Embryonic facial prominence (tissue), 1 donor: ENCODE data around the gene KLHL17.
"Not testable (repeated sequence)": the region's sequence is repeated elsewhere in the genome, so short reads cannot be mapped to it uniquely, and the experiment has no call there.

Experiments
- DNase-seq: peaks from one replicate; pipeline ENCODE4 v3.0.0-alpha.2; 2016; ENCODE audit errors: extremely low spot score

KLHL17 gene

DNA sequence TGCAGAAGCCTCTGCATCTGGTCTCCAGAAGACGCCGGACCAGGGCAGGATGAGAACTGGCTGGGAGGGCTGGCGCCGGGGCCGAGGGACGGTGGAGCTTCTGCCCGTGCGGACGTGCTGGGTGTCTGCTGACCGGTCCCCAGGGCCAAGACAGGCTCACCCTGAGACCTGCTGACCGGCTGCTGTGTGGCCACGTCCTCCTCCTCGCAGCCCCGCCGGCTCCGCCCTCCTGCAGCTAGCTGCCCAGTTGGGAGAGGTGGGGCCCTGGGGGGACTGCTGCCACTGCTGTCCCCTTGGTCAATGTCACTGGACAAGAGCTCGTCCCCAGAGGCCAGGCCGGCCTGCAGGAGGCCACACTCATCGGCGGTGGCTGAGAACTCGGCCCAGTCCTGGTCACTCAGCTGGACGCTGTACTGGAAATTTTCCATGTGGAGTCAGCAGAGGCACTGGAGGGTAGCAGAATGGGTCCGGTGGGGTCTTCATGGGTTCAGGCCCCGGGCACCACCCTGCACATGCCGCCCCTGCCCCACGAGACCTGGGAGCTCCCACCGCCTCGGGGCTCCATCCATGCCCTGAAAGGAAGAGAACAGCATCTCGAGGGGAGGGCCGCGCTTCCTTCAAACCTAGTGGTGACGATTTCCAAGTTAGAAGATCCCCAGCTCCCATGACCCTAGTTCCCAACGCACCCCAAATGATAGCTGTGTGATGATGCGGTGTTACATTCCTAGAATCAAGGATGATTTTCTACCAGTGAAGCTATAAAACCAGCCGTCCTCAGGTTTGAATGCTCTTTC, 20.4 kb downstream of the KLHL17 start:
- DNase-seq: no peak

DNA sequence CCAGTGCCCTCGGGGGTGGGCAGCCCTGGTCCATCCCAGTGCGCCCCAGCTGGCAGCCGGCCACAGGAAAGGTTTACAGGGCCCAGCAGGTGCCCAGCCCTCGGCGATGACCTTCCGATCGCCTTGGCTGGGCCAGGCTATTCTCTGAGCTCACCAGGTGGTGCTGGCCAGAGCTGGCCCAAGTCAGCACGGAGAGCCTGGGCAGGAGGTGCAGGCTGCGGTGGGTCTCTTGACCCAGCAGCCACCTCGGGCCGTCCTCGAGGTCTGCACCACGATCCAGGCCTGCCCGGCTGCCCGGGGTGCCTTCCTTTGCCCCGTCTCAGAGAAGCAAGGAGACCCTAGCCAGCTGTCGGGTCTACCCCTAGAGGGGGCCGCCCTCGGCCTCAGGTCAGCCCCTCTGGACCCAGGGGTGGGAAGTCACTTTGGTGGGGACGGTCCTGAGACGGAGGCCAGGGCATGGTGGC, 21.1 kb downstream of the KLHL17 start:
- no peak for DNase-seq

DNA sequence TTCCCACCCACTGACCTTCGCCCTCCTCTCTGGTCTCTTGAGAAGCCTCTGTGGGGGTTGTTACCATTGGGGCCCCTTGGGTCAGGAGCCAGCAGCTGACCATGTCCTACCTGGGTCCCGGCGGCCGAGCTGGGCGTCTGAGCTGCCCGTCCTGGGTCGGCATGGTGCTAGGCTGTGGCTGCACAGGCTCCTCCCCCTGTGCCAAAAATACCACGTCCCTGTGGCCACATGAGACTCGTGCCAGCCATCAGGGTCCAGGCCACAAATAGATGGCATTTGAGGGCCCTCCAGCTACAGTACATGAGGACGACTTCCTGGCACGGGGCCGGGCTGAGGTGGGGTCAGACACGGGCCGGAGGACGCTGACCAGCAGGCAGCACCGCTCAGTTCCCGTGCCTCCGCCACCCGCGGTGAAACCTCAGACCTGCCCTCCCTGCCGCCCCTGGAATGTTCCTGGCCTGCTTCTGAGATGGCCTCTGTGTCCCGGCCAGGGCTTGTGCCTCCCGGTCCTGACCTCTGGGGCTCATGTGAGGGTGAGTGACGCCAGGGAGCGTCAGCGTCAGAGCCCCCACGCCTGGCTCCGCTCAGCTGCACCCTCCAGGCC, 21.7 kb downstream of the KLHL17 start, which contains the start of gene PERM1:
Gene PERM1, minus strand, starts transcription at position 139 of the 604 bp plus-strand sequence. CDS start 1,064 bp downstream, outside the sequence.
- DNase-seq: no peak

DNA sequence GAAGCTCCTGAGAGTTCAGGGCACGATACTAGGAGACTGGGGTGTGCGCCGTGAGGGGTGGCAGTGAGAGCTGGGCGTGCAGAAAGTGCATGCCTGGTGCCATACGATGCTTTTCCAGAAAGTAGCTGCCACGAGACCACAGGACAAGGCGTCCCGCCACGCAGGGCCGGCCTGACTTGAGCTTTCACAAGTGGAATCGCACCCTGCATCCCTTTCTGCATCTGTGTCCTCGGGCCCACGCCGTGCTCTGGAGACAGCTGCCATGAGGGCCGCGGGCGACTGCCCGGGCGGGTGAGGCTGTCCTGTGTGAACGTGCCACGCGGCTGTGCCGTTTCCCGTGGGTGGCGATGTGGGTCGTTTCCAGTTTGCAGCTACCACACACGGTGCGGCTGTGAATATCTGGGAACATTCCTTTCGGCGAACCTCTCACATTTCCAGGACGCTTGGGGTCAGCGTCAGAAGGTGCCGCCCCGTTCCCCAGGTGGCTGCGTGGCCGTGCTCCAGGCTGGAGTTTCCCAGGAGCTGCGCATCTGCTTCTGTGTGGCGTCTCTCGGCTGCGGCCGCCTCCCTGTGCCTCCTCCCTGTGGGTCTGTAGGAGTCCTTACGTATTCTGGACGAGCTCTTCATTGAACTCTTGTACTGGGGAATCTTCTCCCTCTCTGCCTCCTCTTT, 22.5 kb downstream of the KLHL17 start:
- DNase-seq: no peak

DNA sequence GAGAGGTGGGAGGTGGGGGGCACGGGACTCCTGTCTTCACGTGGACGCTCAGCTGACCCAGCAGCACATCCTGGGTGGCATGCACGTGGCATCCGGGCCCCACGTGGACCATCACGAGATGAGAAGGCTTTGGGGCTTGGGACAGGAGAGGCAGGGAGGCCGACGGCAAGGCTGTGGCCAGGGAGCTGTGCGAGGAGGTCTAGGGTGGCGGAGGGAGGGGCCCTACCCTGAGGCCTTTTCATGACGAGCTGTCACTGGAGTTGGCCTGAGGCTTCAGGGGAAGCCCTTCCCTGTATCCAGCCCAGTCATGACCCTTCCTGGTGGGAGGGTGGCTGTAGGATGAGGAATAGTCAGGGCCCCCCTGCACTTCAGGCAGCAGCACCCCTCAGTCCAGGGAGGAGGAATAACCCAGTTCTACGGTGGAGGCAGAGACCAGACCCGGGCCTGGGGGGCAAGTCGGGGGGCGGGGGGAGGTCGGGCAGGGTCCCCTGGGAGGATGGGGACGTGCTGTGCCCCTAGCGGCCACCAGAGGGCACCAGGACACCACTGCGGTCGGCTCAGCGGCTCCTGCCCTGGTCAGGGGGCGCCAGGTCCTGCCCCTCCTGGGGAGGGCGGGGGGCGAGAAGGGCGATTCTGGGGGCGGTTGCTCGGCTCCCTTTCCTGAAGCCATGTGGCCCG, 23.6 kb downstream of the KLHL17 start:
- no peak for DNase-seq

DNA sequence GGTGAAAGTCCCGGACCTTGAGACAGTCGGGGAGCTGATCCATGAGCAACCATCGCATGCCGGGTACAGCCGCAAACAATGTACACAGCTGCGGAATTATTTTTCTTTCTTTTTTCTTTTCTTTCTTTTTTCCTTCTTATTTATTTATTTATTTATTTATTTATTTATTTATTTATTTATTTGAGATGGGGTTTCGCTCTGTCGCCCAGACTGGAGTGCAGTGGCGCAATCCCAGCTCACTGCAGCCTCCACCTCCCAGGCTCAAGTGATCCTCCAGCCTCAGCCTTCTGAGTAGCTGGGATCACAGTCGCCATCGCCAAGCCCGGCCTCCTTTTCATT, 24.1 kb downstream of the KLHL17 start:
- DNase-seq: no peak

DNA sequence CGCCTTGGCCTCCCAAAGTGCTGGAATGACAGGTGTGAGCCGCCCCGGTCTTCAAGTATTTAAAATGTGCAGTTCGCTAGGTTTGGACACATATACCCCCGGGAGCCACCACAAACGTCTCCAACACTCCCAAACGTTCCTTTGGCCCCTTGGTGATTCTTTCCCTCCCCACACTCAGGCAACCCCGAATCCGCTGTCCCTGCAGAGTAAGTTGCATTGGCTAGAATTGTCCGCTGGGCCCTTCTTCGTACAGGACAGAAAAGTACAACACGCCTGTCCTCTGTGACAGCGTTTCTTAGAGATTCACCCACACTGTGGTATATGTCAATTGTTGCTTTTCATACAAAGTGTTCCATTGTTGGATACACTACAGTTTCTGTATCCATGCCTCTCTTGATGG, 24.7 kb downstream of the KLHL17 start:
- no peak for DNase-seq

DNA sequence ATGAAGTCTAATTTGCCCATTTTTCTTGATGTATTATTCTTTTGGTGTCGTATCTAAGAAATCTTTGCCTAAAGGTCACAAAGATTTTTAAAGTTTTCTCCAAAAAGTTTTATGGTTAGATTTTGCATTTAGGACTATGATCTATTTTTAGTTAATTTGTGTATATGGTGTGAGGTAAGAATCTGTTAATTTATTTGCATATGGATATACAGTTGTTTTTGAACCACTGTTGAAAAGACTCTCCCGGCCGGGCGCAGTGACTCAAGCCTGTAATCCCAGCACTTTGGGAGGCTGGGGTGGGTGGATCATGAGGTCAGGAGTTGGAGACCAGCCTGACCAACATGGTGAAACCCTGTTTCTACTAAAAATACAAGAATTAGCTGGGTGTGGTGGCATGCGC, 27.7 kb downstream of the KLHL17 start:
- not testable (repeated sequence) for DNase-seq

DNA sequence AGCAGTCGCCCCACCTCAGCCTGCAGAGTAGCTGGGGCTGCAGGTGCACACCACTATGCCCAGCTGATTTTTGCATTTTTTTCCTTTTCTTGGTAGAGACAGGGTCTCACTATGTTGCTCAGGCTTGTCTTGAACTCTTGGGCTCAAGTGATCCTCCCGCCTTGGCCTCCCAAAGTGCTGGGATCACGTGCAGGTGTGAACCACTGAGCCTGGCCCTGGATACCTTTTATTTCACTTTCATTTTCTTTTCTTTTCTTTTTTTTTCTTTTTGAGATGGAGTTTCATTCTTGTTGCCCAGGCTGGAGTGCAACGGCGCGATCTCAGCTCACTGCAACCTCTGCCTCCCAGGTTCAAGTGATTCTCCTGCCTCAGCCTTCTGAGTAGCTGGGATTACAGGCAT, 30.9 kb downstream of the KLHL17 start:
- DNase-seq: not testable (repeated sequence)

DNA sequence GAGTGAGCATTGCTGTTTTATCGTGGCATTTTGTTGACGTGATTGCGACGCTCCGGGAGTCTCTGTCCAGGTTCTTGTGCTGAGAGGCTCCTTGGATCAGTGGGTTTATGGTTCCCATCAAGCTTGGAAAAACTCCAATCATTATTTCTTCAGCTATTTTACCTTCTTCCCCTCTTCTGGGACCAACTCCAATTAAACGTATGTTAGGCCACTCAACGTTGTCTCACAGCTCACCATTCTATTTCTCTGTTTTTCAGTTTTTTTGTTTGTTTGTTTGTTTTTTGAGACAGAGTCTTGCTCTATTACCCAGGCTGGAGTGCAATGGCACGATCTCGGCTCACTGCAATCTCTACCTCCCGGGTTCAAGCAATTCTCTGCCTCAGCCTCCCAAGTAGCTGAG, 31.5 kb downstream of the KLHL17 start:
- DNase-seq: no peak

DNA sequence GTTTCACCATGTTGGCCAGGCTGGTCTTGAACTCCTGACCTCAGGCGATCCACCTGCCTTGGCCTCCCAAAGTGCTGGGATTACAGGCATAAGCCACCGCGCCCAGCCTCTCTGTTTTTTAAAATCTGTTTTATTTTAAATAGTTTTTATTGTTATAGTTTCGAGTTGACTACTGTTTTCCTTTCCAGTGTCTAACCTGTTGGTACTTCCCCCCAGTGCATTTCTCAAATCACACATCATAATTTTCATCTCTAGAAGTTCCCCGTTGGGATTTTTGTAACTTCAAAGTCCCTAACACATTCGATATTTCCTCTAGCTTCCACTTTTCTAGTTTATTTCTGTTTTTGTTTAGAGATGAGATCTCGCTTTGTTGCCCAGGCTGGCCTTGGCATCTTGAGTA, 32.0 kb downstream of the KLHL17 start:
- DNase-seq: no peak

DNA sequence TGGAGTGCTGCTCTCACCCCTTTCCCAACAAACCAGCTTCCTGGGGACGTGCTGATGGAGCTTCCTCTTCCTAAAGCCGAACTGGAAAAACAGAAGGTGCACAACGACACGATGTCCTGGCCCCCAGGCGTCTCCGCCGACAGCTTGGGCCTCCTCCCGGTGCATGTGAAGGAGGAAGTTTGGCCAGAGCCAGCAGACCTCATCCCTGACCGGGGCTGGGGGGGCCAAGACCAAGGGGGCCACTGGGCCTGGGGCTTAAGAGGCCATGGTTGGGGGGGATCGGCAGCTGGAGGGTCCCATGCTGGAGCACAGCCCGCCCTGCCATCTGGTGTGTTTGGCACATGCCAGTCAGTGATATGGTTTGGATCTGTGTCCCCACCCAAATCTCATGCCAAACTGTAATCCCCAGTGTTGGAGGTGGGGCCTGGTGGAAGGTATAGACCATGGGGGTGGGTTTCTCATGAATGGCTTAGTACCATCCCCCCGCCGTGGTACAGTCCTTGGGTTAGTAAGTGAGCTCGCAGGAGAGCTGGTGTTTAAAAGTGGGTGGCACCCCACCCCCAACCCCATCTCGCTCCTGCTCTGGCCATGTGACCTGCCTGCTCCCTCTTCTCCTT, 33.1 kb downstream of the KLHL17 start:
- no peak for DNase-seq

DNA sequence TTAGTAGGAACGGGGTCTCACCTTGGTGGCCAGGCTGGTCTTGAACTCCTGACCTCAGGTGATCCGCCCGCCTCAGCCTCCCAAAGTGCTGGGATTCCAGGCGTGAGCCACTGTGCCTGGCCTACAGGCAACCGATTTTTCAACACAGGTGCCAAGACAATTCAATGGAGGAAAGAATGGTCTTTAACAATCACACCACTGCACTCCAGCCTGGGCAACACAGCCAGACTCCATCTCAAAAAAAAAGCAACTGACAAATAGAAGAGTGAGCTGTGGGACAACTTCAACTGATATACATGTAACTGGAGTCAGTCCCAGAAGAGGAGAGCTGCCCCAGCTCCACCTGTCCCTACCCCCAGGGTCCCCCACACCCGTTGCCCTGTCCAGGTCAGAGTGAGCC, 34.2 kb downstream of the KLHL17 start:
- DNase-seq: not testable (repeated sequence)

DNA sequence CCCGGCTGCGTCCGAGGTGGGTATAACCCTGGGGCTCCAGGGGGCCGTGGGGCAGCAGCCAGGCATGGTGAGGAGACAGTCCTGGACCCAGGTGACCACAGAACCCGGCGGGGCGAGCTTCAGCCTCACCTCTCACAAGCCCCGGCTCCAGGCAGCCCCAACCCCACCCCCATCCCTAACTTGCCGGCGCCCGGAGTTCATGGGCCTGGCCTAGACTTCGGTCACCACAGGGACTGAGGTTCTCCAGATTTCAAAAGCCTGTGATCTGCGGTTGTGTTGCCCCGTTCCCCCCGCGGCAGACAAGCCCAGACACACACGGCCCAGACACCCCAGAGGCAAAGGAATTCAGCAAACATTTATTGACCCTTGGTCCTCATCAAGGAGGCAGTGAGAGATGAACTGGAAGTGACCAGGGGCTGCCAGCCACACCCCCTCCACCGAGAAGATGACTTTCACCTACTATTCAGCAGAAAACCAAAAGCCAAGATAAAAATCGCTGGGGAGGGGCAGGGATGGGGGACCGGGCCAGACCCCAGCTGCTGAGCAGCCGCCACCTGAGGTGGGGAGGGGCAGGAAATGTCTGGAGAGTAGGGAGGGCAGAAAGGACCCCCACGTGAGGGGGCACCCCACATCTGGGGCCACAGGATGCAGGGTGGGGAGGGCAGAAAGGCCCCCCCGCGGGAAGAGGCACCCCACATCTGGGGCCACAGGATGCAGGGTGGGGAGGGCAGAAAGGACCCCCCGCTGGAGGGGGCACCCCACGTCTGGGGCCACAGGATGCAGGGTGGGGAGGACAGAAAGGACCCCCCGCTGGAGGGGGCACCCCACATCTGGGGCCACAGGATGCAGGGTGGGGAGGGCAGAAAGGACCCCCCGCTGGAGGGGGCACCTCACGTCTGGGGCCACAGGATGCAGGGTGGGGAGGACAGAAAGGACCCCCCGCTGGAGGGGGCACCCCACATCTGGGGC, 35.6 kb downstream of the KLHL17 start:
- no peak for DNase-seq

DNA sequence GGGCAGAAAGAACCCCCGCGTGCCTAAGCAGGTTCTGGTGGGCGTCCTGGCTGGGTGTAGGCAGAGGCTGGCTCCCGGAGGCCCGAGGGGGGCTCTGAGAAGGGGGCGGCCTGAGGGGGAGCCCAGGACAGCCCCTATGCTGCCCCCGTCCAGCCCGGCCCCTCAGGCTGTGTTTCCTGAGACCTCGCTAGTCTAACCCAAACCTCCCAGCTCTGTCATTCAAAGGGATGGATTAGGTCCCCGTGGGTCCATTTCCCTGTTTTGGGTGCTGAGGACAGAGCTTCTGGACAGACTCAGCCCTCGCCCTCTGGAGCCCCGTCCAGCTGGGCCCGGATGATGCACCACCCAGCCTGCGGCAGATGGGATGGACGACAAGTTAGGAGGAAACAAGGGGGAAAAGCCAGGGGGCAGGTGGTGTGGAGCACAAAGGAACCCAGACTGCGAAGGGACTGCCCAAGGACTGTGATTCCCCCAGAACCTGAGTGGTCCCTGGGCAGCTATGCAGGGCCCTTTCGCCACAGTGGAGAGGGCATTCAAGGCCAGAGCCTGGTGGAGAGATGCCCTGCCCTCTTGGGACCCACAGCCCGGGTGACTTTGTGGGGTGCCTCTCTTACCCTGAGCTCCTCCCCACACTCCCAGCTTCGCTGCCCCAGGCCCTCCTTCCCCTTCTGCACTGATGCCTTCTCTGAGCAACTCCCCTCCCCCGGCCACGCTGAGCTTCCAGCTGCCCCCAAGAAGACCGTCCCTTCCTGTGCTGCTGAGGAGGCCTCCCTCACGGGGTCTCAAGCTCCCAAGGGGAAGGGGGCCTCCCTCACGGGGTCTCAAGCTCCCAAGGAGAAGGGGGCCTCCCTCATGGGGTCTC, 36.7 kb downstream of the KLHL17 start:
- DNase-seq: no peak

DNA sequence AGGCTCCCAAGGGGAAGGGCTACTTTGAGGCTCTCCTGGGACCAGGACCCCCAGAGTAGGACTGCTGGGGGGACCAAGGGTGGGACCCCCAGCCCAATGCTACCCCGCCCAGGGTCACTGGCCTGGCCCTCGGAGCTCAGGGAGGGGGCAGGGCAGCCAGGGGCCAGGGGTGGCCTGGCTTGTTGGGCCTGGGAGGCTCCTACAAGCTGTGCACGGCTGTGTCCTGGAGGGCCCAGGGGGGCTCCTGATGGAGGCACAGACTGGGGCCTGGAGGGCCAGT, 37.3 kb downstream of the KLHL17 start:
- DNase-seq: no peak

DNA sequence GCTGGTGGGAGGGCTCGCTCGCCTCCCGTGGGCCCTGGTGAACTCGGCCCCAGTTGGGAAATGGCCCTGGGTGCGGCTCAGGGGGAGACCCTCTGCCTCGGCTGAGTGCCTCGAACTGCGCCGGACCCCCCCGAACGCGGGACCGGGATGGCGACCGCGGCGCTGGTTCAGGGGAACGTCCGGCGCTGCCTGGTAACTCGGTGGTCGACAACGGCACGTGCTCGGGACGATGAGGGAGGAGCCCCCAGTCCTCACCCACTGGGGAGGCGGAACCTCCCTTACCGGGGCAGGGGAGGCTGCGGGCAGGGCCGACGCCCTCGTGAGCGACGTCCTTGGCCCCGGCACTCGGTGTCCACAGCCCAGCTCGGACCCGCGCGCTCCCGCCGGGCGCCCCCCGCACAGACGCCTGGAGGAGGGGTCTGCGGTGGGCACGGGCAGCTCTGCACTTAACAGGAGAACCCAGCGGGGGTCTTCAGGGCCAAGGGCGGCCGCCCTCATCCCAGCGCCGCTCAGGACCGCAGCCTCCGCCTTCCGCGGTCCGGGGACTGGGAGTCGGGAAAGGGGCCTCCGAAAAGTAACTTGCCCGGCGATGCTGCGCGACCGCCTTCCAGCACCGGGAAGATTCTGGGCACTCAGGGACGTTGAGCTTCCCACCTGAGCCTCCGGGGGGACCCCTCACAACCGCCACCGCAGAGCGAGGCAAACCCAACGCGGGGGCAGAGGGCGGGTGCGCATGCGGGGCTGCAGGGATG, 37.8 kb downstream of the KLHL17 start:
- no peak for DNase-seq

DNA sequence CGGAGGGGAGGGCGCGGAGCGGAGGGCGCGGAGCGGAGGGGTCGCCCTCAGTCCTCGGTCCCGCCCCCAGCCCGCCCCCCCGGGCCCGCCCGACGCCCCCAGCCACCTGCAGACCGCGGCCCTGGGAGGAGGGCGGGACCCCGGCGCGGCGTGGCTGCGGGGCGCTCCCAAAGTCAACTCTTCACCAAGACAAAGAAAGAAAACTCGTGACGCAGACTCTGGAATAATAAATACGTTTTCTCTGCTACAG, 38.3 kb downstream of the KLHL17 start:
- no peak for DNase-seq

DNA sequence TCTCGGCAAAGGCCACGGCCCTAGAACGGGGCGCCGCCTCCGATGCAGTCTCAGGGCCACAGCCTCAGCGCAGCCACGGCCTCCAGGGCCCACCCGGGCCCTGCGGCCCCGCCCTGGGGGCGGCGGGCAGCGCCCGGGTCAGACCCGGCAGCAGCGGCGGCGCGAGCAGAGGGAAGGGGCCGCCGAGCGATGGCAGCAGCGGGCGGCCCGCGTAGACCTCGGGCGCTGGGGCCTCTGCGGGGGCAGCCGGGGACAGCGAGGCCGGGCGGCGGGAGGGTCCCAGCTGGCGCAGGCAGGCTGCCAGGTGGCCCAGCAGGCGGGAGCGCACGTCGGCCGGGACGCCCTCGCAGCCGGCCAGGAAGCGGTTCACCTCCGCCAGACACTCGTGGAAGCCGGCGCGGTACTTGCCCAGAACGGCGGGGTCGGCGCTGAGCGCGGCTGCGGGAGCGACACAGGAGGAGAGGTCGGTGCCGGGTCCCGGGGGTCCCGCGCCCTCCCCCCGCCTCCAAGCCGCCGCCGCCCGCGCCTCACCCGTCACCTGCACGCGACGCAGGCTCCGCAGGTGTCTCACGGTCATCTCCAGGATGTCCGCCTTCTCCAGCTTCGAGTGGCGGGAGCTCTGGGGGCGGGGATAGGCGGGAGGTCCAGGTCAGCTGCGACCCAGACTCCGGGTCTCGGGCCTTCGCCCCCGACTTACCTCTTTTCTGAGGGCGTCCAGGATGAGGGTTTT, 38.8 kb downstream of the KLHL17 start:
- no peak for DNase-seq
